Measurements from ENCODE around the gene SASS6. TPM values are rescaled to one million over a fixed set of nuclear protein-coding genes. Genes with fewer than 3 reads are reported as not detected.

Gene SASS6
- total RNA-seq, 1 experiment from 2014 or later: 16.8 TPM

DNA sequence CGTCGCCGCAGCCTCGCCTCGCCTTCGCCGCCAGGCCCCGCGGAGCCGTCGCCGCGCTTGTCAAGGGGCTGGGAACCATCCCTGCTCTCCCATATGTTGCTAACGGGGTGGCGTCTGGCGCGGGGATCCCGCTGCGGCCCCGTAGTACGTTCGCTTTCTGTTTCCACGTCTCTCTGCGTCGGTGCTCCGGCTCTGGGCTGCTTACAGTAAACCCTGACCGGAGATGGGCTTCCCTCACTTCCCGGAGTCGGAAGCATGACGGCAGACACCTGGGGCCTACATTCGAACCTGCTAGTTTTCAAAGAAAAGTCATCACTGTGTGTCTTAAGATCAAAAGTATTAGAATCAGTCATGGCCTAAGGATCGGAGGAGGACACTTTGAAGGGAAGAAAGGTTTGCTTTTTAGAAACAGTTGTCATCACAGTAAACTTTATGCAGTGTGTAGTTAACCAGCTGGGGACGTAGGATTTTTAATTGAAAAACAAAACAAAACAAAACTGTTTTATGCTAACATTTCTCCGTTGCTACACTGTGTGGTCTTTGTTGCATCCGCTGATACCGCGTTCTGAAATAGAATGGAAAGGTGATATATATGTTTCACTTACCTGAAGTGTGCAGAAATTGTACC, 94.0 kb downstream of the SASS6 start:
- Histone ChIP-seq H3K9me3 (ENCODE audit: low read depth, low read length, poor library complexity, severe bottlenecking) (no peaks in the 10 kb centered on the region), H3K27ac (ENCODE audit: low read depth, low read length, poor library complexity, severe bottlenecking) (peak overlapping the region; percentile 98), H3K36me3 (ENCODE audit: insufficient read depth, low read length, poor library complexity, severe bottlenecking) (peaks cover 6% of the 10 kb centered on the region), H3K27me3 (replicated peaks; ENCODE audit: insufficient read depth, low read depth, low read length, poor library complexity) (no peaks in the 10 kb centered on the region), H3K4me1 (ENCODE audit: insufficient read depth, low read length, poor library complexity, severe bottlenecking) (peaks cover 15% of the 10 kb centered on the region), H3K4me3 (ENCODE audit: low read depth, low read length, poor library complexity, severe bottlenecking) (peak overlapping the region; percentile 73)
- ChIA-PET CTCF (no interaction called here), POLR2A (ENCODE audit: low non-redundant PET) (no interaction called here)
- peak; percentile 78 for DNase-seq (ENCODE audit: low spot score)
- intact Hi-C loops (cut with micrococcal nuclease; ENCODE audit: unreplicated experiment): no loop called here
- TF ChIP-seq, protein P1, sequence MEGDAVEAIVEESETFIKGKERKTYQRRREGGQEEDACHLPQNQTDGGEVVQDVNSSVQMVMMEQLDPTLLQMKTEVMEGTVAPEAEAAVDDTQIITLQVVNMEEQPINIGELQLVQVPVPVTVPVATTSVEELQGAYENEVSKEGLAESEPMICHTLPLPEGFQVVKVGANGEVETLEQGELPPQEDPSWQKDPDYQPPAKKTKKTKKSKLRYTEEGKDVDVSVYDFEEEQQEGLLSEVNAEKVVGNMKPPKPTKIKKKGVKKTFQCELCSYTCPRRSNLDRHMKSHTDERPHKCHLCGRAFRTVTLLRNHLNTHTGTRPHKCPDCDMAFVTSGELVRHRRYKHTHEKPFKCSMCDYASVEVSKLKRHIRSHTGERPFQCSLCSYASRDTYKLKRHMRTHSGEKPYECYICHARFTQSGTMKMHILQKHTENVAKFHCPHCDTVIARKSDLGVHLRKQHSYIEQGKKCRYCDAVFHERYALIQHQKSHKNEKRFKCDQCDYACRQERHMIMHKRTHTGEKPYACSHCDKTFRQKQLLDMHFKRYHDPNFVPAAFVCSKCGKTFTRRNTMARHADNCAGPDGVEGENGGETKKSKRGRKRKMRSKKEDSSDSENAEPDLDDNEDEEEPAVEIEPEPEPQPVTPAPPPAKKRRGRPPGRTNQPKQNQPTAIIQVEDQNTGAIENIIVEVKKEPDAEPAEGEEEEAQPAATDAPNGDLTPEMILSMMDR (conservative IDR thresholded peaks at IDR 0.05; ENCODE audit: low read depth, low read length): no peak
- no peak for TF ChIP-seq EZH2 (IDR thresholded peaks at IDR 0.05; ENCODE audit: borderline replicate concordance, low read depth, low read length, poor library complexity, severe bottlenecking)
- BruUV-seq (replicated peaks): no TSS peak

DNA sequence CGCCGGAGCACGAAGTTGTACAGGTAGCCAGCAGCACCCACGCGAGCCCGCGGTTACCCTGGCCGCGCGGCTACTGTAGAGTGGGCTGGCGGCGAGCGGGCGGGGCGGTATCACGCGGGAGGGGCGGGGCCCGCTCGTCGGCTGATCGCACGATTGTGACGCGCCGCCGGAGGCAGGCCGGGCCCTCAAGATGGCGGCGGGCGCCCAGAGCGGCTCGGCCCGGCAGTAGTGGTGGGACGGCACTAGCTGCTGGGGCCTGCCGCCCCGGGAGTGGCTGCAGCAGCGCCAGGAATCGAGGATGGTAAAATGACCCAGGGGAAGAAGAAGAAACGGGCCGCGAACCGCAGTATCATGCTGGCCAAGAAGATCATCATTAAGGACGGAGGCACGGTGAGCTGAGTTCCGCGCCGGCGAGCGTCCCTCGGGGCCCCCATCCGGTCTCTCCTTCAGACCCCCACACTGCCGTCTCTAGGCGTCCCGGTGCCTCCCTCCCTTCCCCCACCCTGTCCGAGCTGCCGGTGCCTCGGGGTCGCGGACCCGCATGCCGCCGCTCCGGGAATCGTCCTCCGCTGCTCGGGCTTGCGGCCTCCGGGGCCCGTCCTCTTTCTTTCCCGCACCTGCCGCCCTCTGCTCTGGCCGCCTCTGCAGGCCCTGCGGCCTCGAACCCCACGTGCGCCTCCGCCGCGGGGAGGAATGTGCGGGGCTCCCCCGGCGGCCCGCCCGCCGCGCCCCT, 94.6 kb downstream of the SASS6 start:
- peaks cover 15% of the 10 kb centered on the region for H3K4me1 ChIP-seq (ENCODE audit: insufficient read depth, low read length, poor library complexity, severe bottlenecking)
- ChIA-PET POLR2A (ENCODE audit: low non-redundant PET) (interaction anchor here (0.7 kb wide), 1 partner anchor 18 kb away, joined by 3 read pairs; no protein-coding TSS in a partner anchor), CTCF (no interaction called here)
- BruUV-seq (replicated peaks): no TSS peak
- no peaks in the 10 kb centered on the region for H3K27me3 ChIP-seq (replicated peaks; ENCODE audit: insufficient read depth, low read depth, low read length, poor library complexity)
- peak overlapping the region; percentile 73 for H3K4me3 ChIP-seq (ENCODE audit: low read depth, low read length, poor library complexity, severe bottlenecking)
- H3K9me3 ChIP-seq (ENCODE audit: low read depth, low read length, poor library complexity, severe bottlenecking): no peaks in the 10 kb centered on the region
- TF ChIP-seq, protein P1 (conservative IDR thresholded peaks at IDR 0.05; ENCODE audit: low read depth, low read length): no peak
- TF ChIP-seq EZH2 (IDR thresholded peaks at IDR 0.05; ENCODE audit: borderline replicate concordance, low read depth, low read length, poor library complexity, severe bottlenecking): no peak
- H3K27ac ChIP-seq (ENCODE audit: low read depth, low read length, poor library complexity, severe bottlenecking): peak overlapping the region; percentile 98
- intact Hi-C loops (cut with micrococcal nuclease; ENCODE audit: unreplicated experiment): no loop called here
- peak; percentile 93 for DNase-seq (ENCODE audit: low spot score)
- peaks cover 3% of the 10 kb centered on the region for H3K36me3 ChIP-seq (ENCODE audit: insufficient read depth, low read length, poor library complexity, severe bottlenecking)

DNA sequence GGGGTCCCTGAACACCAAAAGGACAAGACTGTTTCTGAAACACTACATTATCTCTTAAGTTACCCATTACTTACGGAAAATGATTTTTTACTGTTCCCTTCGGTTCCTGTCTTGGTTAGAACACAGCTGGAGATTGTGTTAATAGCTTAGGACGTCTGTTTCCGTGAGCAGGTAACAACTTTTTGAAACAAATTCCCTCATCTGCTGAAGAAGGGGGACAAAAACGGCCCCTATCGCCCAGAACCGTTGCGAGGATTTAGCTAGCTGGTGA, 95.1 kb downstream of the SASS6 start:
- intact Hi-C loops (cut with micrococcal nuclease; ENCODE audit: unreplicated experiment): no loop called here
- ChIA-PET POLR2A (ENCODE audit: low non-redundant PET) (interaction anchor here (0.6 to 0.7 kb wide), 2 partner anchors 17 to 136 kb away, joined by 3 to 8 read pairs; no protein-coding TSS in a partner anchor), CTCF (no interaction called here)
- Histone ChIP-seq H3K9me3 (ENCODE audit: low read depth, low read length, poor library complexity, severe bottlenecking) (no peaks in the 10 kb centered on the region), H3K27ac (ENCODE audit: low read depth, low read length, poor library complexity, severe bottlenecking) (peak overlapping the region; percentile 98), H3K4me3 (ENCODE audit: low read depth, low read length, poor library complexity, severe bottlenecking) (peak overlapping the region; percentile 73), H3K27me3 (replicated peaks; ENCODE audit: insufficient read depth, low read depth, low read length, poor library complexity) (no peaks in the 10 kb centered on the region), H3K4me1 (ENCODE audit: insufficient read depth, low read length, poor library complexity, severe bottlenecking) (peaks cover 15% of the 10 kb centered on the region), H3K36me3 (ENCODE audit: insufficient read depth, low read length, poor library complexity, severe bottlenecking) (no peaks in the 10 kb centered on the region)
- no peak for TF ChIP-seq EZH2 (IDR thresholded peaks at IDR 0.05; ENCODE audit: borderline replicate concordance, low read depth, low read length, poor library complexity, severe bottlenecking)
- TF ChIP-seq, protein P1 (conservative IDR thresholded peaks at IDR 0.05; ENCODE audit: low read depth, low read length): no peak
- DNase-seq (ENCODE audit: low spot score): peak; percentile 24
- BruUV-seq (replicated peaks): no TSS peak
